CD4-positive, alpha-beta T cell treated with Interferon gamma for 1 hour (primary cell): ENCODE results near the gene EVA1A.
"Not testable (repeated sequence)": the region's sequence is repeated elsewhere in the genome, so short reads cannot be mapped to it uniquely, and the experiment has no call there.

ENCODE experiments used
- DNase-seq: peaks from one replicate; pipeline ENCODE4 v3.0.0-alpha.2; 2020

EVA1A gene

DNA sequence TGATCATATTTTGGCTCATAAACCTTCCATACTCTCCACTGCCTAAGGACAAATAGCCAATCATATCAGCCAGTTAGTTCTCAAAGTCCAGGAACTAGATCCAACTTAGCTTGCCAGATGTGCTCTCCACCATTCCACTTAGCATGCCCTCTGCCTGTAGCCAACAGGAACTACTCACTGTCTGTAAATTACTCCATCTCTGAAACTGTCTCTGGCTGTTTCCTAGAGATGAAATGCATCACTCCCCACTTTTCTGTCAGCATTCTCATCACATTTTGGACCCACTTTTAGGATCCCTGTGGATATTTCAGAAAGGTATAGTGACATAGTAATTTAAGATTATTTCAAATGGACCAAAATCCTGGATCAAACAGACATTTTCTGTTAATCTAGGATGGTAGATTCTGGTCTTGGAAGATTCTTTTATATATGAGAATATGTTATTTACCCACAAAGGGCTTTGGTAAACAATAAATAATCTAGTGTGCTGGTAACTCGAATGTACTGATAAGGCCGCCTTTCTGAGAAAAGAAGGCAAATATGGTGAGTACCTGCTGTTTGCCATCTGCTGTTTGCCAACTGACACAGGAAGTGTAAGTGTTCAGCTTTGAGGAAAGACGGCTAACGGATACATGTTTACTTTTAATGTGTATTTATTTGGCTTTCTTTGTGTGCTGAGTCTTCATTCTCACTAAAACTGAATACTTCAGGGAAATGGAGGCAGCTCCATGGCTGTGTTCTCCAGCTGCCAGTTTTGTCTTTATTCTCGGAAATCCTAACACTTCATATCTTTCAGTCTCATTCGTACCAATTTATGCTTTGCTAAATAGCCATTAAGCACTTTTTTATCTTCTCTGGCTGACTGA lies 79.5 kb downstream of the EVA1A start:
- DNase-seq, result no peak

DNA sequence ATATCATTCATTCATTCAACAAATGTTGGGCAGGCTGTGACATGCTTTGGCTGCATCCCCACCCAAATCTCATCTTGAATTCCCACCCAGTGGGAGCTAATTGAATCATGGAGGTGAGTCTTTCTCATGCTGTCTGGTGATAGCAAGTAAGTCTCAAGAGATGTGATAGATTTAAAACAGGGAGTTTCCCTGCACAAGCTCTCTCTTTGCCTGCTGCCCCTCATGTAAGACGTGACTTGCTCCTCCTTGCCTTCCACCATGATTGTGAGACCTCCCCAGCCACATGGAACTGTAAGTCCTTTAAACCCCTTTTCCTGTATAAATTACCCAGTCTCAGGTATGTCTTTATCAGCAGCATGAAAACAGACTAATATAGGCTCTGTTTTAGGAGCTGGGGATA lies 83.0 kb downstream of the EVA1A start:
- DNase-seq, result not testable (repeated sequence)

DNA sequence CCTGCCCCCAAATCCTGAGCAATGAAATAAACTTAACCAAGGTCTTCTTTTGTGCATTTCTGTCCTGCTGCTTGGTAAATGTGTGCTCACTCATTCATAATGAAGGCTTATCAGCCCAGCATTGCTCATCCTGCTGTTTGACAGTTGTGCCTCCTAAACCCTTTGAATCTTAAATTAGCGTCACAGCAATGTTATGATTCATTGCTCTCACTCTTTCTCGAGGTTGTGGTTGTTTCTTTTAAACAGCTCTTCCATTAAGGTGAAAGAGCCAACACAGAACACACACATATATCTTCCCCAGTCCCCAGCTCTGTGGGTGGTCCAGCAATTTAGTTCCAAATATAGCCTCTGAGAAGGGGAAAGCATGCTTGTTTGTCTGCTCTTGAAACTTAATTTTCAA lies 84.0 kb downstream of the EVA1A start:
- no peak for DNase-seq

DNA sequence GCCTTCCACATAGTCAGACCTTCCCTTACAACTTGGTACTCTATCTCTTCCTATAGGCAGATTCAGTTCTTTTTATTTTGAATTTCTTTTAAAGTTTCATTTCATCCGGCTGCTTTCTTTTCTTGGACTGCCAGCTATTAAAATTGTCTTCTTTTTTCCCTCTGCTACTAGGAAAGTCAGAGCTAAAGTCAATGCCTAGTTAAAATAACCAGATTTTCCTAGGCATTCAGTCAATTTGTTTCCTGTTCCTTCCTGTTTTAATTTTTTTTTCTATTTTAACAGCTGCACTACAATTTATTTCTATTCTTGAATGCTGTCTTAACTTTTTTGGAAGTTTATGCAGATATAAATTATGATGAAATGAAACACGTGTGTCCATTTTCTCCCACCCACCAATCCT lies 84.8 kb downstream of the EVA1A start:
- DNase-seq, result no peak

DNA sequence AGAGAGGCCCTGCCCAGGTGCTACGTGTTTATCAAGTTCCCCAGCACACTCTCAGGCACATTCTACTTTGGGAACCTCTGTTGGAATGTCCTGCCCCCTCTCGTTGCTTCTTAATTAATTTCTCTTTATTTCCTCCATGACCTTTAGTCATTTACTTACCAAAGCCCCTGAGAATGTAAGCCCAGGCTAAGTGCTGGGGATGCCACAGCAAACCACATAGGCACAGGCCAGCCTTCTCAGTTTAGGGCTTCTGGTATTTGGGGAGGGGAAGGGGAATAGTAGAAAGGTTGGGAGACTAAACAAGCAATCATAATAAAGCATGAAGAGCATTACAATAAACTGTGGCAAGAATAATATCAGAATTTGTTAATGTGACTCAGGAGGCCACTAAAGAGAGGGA lies 85.7 kb downstream of the EVA1A start:
- DNase-seq, result no peak

DNA sequence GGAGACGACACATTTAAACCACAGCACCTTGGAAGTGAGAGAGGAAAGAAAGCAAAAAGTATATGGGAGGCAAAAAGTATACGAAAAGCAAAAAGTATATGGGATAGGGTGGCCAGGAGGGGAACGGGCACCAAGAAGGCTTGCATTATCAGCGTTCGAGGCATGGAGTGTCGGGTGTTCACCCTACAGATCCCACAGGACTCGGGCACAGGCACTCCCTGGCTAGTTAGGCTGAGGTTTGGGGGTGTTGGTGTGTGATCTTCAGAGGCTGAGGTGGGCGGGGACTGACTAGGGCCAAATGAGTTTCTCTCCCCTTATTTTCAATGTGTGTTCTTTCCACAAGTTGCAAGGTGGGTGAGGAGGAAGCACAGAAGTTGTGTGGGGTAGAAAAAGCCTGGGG lies 86.6 kb downstream of the EVA1A start:
- DNase-seq, result no peak

DNA sequence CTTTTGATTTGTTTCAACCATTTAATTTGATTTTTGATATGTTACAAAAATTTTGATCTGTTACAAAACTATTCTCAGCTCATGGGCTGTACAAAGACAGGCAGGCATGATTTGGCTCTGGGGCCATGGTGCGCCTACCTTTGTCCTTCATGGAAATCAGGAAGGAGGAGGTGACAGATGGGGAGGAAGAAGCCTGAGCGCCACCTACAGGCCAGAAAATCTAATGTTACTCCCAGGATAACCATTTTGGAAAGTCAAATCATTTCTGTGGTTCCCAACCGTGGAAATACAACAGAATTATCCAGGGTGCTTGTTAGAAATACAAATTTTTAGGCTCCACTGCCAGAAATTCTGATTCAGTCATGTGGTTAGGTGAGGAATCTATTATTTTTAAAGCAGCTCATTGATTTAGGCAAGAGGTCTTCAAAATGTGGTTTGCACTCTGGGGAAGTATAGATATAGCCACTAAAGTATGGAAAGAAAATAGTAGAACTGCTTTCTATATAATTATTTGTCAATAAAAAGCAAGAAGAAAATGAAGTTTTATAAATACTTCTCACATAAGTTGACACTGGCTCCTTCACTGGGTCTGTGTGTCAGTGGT lies 93.9 kb downstream of the EVA1A start:
- no peak for DNase-seq

DNA sequence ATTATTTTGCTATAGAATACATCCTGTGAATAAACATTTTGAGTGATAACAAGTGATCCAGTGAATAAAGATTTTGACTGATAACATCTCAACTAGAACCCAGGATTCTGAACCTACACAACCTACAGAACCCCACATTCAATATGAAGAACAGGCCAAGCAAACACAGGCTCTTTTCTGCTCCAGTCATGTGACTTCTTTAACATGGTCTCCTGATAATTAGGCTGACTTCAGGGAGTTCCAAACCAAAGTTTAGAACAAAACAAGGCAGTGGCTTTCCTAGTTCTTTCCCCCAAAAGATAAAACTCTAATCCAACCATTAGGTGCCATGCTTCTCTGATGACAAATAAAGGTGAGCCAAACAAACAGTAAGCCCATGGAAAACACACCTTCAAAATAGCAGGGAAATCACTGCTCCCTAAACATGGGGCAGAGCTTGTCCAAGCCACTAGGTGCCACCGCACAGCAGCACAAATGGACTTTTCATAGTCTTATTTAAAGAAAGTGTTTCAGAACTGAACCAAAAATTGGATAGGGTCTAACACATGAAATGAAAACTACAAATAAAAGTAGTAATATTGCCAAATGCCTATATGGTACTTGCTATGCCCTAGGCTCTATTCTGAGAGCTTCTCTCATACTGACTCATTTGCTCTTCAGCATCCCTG lies 95.3 kb downstream of the EVA1A start:
- no peak for DNase-seq

DNA sequence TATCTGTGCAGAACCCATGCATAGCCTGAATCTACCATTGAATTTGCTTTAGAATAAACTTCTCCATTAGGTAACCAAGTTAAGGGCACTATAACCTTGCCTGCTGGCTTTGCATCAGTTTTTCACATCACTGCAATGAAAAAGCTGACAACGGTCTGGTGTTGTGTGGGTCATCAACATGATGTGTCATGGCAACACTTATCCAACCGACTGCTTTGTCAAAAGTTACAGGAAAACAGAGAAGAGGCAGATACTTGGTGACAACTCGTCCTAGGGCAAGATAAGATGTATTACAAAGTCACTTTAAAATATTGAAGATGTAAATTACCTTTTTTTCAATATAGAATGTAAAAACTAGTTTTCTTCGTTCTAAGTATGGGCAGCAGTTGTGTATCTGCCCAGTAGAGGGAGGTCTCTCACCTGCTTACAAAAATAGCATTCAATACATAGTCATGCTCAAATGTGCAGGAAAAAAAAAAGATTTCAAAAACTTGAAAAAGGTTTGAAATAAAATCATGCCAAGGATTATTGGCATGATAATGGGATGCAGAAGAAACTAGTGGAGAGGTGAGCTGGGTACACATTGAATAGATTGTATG lies 96.3 kb downstream of the EVA1A start:
- no peak for DNase-seq

DNA sequence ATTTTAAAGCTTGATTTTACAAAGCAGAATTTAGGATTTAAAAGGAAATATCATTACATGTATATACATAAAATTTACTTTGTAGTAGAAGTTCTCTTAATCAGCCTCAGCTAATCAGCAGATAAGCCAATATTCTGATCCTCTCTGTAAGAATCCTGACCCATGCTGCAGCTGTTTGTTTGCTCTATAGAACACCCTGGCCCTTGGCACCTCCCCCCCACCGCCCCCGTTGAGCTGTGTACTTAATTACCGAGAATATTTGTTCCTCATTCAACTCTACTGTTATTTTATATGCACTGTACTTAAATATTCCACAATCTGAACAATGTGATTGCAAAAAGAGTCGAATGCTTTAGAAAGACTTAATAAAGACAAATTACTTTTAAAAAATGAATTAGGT lies 98.0 kb downstream of the EVA1A start:
- DNase-seq, result no peak

DNA sequence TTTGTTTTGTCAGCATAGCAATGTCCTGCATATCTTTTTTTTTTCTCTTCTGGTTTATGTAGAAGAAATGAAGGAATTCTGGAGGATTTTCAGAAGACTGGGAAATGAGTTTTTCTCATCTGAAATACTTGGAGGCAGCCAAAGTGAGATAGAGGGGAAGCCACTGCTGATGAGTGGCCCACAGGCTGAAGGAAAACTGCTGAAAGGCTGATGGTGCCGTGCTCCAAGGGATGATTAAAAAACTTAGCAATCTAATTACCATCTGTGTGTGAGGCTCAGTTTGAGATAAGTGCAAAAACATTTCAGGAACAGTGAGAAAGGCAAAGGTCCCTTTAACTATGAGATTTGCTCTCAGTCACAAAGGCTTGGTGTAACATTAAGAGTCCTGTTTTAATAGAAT lies 98.5 kb downstream of the EVA1A start:
- DNase-seq, result no peak

DNA sequence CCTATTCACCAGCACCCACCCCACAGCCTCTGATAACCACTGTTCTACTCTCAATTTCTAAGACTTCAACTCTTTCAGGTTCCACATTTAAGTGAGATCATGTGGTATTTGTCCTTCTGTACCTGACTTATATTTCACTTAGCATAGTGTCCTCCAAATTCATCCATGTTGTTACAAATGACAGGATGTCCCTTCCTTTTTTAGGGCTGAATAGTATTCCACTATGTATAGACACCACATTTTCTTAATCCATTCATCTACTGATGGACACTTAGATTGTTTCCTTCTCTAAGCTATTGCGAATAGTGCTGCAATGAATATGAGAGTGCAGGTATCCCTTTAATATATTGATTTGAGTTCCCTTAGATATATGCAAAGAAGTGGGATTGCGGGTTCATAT lies 100.1 kb downstream of the EVA1A start:
- DNase-seq, result no peak

DNA sequence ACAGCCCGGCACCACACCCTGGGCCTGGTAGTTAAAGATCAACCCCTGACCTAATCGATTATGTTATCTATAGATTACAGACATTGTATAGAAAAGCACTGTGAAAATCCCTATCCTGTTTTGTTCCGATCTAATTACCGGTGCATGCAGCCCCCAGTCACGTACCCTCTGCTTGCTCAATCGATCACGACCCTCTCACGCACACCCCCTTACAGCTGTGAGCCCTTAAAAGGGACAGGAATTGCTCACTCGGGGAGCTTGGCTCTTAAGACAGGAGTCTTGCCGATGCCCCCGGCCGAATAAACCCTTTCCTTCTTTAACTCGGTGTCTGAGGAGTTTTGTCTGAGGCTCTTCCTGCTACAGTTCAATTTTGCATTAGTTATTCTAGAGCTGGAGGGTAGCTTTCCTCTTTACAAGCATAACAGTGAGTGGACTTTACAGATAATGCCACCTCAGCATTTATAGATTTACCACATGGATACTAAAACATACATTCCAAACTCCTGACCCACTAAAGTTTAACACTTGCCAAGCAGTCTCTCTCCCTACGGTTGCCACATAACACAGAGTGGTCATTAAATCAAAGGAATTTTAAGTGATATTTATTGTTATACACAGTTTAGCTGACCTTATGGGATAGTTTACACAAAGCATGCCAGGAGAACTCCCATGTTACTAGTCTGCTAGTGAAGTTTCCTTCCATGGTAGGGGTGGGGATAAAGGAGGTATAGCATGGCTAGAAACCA lies 101.0 kb downstream of the EVA1A start:
- no peak for DNase-seq

DNA sequence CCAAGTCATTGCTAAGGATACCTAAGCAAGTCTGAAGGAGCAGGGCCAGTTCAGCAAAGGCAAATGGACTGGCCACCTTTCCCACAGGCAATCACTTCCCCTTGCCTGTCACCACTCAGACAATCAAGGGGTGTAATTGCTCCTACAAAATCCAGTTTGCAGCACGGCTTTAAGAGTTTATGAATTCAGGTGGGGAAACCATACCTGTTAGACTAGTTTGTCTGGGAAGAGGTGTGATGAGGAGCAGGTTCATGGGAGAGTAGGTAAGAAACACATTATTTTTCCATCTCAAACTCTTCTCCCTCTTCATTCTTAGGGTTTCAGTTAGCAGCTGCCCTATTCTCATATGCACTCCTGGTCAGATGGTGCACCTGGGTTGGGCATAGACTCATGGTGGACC lies 102.5 kb downstream of the EVA1A start:
- DNase-seq, result no peak

DNA sequence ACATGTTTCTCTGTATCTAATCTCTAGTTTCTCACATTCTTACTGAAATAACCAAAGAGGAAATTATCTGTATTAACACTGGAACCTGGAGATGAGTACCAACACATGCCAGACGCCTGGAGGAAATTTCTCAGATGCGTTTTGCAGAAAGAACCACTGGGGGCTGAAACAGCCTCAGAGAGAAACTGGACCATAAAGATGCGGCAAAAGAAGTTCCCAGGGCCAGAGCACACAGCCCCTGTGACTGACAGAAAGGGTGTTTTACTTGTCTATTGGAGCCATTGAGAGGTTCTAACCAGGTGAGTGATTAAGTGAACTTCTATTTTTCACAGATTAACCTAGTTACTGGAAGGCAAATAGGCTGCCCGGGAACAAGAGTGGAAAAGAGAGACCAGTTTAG lies 103.9 kb downstream of the EVA1A start:
- DNase-seq, result no peak

DNA sequence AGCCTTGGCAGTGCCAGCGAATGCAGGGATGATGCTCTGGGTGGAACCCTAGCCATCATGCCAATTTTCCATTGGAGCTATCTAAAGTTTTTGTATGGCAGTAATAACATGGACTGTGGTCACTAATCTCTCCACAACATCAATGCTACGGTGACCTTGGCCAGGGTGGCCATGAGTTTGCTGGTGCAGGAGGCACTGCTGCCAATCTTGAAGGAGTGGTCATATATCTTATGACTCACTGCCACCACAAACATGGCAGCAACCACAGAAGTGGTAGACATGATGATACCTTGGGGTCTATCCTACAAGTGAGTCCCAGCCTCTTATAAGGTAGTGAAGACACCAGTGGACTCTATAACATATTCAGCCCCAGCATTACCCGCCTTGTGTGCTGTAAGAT lies 104.6 kb downstream of the EVA1A start:
- DNase-seq, result no peak

DNA sequence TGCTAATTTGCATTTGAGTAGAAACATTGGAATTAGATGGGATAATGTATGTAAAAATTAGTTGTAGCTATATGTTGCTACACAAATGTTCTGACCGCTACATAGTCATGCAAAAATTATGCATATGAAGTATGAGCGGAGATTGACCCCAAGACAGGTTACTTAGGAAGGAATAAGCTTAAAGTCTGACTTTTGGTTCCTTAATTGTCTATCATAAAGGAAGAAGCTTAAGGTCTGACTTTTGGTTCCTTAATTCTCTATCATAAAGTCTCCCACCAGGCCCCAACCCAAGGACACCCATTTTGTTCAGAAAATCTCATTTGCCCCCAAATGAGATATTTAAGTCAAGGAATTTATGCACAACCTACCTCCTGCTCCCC lies 106.5 kb downstream of the EVA1A start:
- DNase-seq, result no peak

DNA sequence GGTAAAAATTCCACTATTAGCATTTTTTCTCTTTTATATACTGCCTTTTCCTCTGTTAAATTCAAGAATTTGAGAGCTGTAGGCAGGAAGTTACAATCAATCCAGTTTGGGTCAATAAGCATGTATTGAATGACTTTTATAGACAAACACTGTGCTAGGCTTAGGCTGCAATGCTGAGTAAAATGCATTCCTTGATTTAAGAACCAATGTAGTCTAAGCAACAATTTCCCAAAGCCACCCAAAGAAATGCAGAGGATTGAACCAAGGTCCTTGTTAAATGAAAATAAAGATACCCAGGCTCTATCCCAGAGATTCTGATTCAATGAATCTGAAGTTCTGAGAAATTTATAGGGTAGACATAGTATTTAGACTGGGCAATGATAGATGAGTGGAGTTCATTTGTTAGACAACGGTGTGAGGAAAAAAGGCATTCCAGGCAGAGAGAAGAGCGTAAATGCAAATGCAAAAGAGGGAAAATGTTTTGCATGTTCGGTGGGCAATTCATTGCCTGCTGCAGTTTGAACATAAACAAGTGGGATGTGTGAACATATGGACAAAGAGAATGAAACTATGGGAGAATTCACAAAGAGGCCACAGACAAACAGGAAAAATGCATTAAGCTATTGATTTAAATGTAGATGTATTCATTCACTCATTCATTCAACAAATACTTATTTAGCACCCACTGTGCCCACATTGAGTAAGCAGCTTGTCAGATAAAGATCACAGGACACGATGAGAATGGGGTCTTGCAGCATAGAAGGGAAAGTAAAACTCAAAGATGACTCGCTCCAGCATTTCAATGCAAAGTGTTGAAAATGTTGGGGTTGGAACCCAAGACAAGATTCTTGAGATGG lies 107.1 kb downstream of the EVA1A start:
- no peak for DNase-seq

DNA sequence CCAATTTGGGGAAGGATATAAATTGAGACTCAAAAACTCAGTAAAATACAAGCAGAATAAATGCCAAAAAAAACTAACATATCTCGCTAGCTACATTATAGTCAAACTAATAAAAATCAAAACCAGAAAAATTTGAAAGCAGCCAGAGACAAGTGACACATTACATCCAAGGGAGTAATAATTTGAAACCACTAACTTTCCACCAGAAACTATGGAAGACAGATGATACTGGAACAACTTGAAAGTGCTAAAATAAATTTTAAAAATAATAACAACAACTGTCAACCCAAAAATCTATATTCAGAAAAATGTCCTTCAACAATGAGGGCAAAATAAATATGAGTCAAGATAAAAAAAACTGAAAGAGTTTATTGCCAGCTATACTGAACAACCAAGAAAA lies 110.7 kb downstream of the EVA1A start:
- DNase-seq, result no peak

DNA sequence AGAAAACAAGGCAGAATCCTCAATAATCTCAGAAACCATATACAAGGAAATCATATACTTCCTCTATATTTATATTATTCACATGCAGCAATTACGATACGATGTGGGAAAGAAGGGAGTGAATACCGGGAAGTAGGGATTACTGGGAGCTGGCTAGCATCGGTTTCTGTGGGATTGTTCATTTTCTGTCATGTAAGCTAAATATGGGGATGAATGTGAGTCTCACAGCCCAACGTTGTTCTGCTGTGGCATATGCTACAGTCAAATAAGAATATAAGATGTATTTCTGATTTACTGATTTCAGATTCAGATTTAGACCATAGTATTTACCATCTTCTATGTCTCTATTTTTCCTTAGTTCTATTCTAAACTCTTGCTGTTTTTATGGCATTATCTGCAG lies 113.6 kb downstream of the EVA1A start:
- DNase-seq, result no peak
